SK-N-SH treated with all-trans-retinoic acid at 6 μM for 48 hours (cell line): Measurements from ENCODE around the gene TIGD4.

Experiments used
- ARNTL ChIP-seq: fragments of 450-650 bp; formaldehyde crosslinking; IDR thresholded peaks from 2 replicates; pipeline ENCODE4 v1.5.0; 2020; ENCODE audit warnings: low read depth, mild to moderate bottlenecking, moderate library complexity, borderline replicate concordance
- BACH2 ChIP-seq: fragments of 250-450 bp; sonication (Bioruptor Pico); IDR thresholded peaks from 2 replicates; pipeline ENCODE4 v1.9.0; 2021; ENCODE audit warnings: mild to moderate bottlenecking, borderline replicate concordance
- CSDC2 ChIP-seq: fragments of 250-450 bp; sonication (Bioruptor Pico); IDR thresholded peaks from 2 replicates; pipeline ENCODE4 v1.5.0; 2020; ENCODE audit warnings: mild to moderate bottlenecking, moderate library complexity
- GLIS3 ChIP-seq: fragments of 250-450 bp; sonication (Bioruptor Pico); IDR thresholded peaks from 2 replicates; pipeline ENCODE4 v1.5.0; 2020; ENCODE audit warnings: mild to moderate bottlenecking, moderate library complexity
- OSR1 ChIP-seq: fragments of 250-450 bp; sonication (Bioruptor Pico); IDR thresholded peaks from 2 replicates; pipeline ENCODE4 v1.8.0; 2022; ENCODE audit warnings: moderate library complexity, mild to moderate bottlenecking, inconsistent platforms
- PPARA ChIP-seq: fragments of 250-450 bp; sonication (Bioruptor Pico); IDR thresholded peaks from 2 replicates; pipeline ENCODE4 v1.5.0; 2020; ENCODE audit warnings: mild to moderate bottlenecking, borderline replicate concordance
- SNAI2 ChIP-seq: fragments of 250-450 bp; sonication (Bioruptor Pico); IDR thresholded peaks from 2 replicates; pipeline ENCODE4 v1.5.0; 2020; ENCODE audit warnings: mild to moderate bottlenecking, moderate library complexity
- TOX ChIP-seq: fragments of 250-450 bp; sonication (Bioruptor Pico); IDR thresholded peaks from 2 replicates; pipeline ENCODE4 v1.8.0; 2021; ENCODE audit warnings: mild to moderate bottlenecking, moderate library complexity, borderline replicate concordance
- TSHZ2 ChIP-seq: fragments of 250-450 bp; sonication (Bioruptor Pico); IDR thresholded peaks from 2 replicates; pipeline ENCODE4 v1.5.0; 2020; ENCODE audit warnings: mild to moderate bottlenecking, moderate library complexity
- TF ChIP-seq, protein P1 (sequence below): fragments of 250-450 bp; sonication (Bioruptor Pico); IDR thresholded peaks from 2 replicates; pipeline ENCODE4 v1.8.0; 2020; ENCODE audit warnings: mild to moderate bottlenecking, moderate library complexity, borderline replicate concordance

- TF ChIP-seq SNAI2 (CRISPR knock-in tag) (no peak), GLIS3 (CRISPR knock-in tag) (no peak), ARNTL (CRISPR knock-in tag) (no peak), PPARA (CRISPR knock-in tag) (no peak), OSR1 (CRISPR knock-in tag) (no peak), CSDC2 (CRISPR knock-in tag) (no peak), TOX (no peak), TSHZ2 (CRISPR knock-in tag) (no peak), BACH2 (CRISPR knock-in tag) (no peak)
- TF ChIP-seq, protein P1, sequence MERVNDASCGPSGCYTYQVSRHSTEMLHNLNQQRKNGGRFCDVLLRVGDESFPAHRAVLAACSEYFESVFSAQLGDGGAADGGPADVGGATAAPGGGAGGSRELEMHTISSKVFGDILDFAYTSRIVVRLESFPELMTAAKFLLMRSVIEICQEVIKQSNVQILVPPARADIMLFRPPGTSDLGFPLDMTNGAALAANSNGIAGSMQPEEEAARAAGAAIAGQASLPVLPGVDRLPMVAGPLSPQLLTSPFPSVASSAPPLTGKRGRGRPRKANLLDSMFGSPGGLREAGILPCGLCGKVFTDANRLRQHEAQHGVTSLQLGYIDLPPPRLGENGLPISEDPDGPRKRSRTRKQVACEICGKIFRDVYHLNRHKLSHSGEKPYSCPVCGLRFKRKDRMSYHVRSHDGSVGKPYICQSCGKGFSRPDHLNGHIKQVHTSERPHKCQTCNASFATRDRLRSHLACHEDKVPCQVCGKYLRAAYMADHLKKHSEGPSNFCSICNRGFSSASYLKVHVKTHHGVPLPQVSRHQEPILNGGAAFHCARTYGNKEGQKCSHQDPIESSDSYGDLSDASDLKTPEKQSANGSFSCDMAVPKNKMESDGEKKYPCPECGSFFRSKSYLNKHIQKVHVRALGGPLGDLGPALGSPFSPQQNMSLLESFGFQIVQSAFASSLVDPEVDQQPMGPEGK, result no peak
Measured at GRCh38 chr4:152734699-152735050, 44.9 kb downstream of the TIGD4 start.
